Activated naive CD8-positive, alpha-beta T cell treated with anti-CD3 and anti-CD28 coated beads for 36 hours (primary cell): ENCODE measurements around the gene EPHB3. TPM values are rescaled to one million over a fixed set of nuclear protein-coding genes. Genes with fewer than 3 reads are reported as not detected.

Source experiments
- DNase-seq: peaks from one replicate; pipeline ENCODE4 v3.0.0; 2021
- H3K27ac Mint-ChIP-seq: one replicate; pipeline ENCODE4 v1.8.0; 2022; ENCODE audit warnings: mild to moderate bottlenecking, moderate library complexity, mixed read lengths
- H3K27me3 Mint-ChIP-seq: one replicate; pipeline ENCODE4 v1.8.0; 2022; ENCODE audit warnings: mild to moderate bottlenecking, mixed read lengths
- H3K36me3 Mint-ChIP-seq: one replicate; pipeline ENCODE4 v1.8.0; 2021; ENCODE audit warnings: mild to moderate bottlenecking, mixed read lengths
- H3K4me1 Mint-ChIP-seq: one replicate; pipeline ENCODE4 v1.8.0; 2021; ENCODE audit warnings: mixed read lengths
- H3K4me3 Mint-ChIP-seq: one replicate; pipeline ENCODE4 v1.8.0; 2022; ENCODE audit warnings: mild to moderate bottlenecking, moderate library complexity, mixed read lengths
- H3K9me3 Mint-ChIP-seq: one replicate; pipeline ENCODE4 v1.8.0; 2022; ENCODE audit warnings: mixed read lengths
- total RNA-seq, 2 experiments: library from RNA; stranded (reverse); gene quantifications; one replicate each; pipeline ENCODE4 v1.2.3, GENCODE V29; 2021

EPHB3 gene
- total RNA-seq, 2 experiments from 2014 or later: 0.04 to 0.16 TPM

DNA sequence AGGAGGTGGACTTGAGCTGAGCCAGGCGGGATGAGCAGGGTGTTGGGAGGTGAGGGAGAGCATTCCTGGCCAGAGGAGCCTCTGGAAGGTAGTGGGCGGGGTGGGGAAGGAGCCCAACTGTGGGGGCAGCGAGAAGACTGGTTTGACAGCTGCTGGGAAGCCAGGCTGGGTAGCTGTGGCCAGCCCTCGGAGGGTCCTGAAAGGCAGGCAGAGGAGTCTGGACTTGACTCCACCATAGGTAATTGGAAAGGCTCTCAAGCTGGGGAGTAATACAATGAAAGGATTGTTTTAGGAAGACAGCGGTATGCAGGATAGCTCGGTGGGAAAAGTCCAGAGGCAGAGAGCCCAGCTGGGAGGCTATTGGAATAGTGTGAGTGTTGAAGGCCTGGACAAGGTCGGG lies 17.2 kb downstream of the EPHB3 start:
- no peaks in the 10 kb centered on the region for H3K4me1 Mint-ChIP-seq
- peaks cover 24% of the 10 kb centered on the region for H3K27me3 Mint-ChIP-seq
- H3K9me3 Mint-ChIP-seq: no peaks in the 10 kb centered on the region
- H3K27ac Mint-ChIP-seq: no peak overlapping the region
- H3K4me3 Mint-ChIP-seq: no peak overlapping the region
- no peak for DNase-seq
- no peaks in the 10 kb centered on the region for H3K36me3 Mint-ChIP-seq

- Mint-ChIP-seq H3K4me1 (no peaks in the 10 kb centered on the region), H3K4me3 (no peak overlapping the region), H3K9me3 (no peaks in the 10 kb centered on the region), H3K27me3 (peaks cover 29% of the 10 kb centered on the region), H3K36me3 (no peaks in the 10 kb centered on the region), H3K27ac (no peak overlapping the region)
- no peak for DNase-seq
Observed at GRCh38 chr3:184579513-184579912, 17.9 kb downstream of the EPHB3 start.

DNA sequence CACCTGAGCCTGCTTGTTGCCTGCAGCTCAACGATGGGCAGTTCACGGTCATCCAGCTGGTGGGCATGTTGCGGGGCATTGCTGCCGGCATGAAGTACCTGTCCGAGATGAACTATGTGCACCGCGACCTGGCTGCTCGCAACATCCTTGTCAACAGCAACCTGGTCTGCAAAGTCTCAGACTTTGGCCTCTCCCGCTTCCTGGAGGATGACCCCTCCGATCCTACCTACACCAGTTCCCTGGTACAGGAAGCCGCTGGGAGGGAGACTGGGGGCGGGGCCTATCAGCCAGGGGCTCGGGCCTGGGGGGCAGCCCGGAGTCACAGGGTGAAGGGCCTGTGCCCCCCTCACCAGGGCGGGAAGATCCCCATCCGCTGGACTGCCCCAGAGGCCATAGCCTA lies 18.8 kb downstream of the EPHB3 start:
- no peak for DNase-seq
- H3K27me3 Mint-ChIP-seq: peaks cover 32% of the 10 kb centered on the region
- no peak overlapping the region for H3K4me3 Mint-ChIP-seq
- H3K9me3 Mint-ChIP-seq: no peaks in the 10 kb centered on the region
- no peaks in the 10 kb centered on the region for H3K4me1 Mint-ChIP-seq
- H3K27ac Mint-ChIP-seq: no peak overlapping the region
- no peaks in the 10 kb centered on the region for H3K36me3 Mint-ChIP-seq

DNA sequence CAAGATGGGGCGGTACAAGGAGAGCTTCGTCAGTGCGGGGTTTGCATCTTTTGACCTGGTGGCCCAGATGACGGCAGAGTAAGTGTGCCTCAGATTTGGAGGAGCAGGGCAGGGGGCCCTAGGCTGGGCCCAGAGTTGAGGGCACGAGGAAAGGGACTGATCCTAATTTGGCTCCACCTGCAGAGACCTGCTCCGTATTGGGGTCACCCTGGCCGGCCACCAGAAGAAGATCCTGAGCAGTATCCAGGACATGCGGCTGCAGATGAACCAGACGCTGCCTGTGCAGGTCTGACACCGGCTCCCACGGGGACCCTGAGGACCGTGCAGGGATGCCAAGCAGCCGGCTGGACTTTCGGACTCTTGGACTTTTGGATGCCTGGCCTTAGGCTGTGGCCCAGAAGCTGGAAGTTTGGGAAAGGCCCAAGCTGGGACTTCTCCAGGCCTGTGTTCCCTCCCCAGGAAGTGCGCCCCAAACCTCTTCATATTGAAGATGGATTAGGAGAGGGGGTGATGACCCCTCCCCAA lies 19.8 kb downstream of the EPHB3 start:
- no peak overlapping the region for H3K4me3 Mint-ChIP-seq
- H3K27ac Mint-ChIP-seq: no peak overlapping the region
- peaks cover 32% of the 10 kb centered on the region for H3K27me3 Mint-ChIP-seq
- H3K9me3 Mint-ChIP-seq: no peaks in the 10 kb centered on the region
- H3K36me3 Mint-ChIP-seq: no peaks in the 10 kb centered on the region
- no peaks in the 10 kb centered on the region for H3K4me1 Mint-ChIP-seq
- no peak for DNase-seq

DNA sequence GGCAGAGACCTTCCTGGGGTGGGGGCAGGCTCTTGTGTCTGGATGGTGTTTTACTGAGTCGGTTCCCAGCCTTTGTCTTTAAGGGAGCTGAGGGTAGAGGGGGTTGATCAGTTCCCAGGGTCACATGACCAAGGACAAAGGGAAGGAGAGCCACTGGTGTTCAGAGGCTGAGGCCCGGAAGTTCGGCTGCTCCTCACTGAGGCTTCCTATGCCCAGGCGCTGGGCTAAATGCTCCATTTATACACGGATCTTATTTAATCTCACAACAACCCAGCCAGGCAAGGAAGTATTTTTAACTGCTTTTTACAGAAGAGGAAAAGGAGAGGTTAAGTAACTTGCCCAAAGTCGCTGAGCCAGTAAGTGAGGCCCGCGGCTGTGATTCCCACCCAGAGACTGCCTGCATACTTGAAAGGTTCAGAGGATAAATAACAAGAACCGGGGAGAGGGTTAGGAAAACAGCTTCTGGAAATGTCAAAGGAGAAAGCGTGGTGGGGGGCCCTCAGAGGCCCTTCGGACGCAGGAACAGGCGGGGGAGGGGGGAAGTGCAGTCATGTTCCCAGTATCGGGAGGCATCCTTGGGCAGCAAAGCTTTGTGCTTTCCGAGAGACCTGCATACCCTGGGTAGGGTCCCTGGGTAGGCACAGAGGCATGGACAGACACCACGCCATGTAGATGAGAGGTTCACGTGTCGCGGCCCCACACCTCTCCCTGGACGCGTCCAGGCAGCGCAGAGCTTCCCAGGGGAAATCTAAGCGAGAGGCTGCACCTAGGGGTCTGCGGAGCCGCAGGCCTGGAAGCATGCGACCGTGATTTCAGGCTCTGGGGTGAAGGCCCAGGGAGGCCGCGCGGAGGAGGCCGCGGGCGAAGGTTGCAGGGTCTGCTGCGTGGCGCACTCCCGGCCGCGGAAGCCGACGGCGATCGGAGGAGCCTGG lies 21.3 kb downstream of the EPHB3 start:
- Mint-ChIP-seq H3K27me3 (peaks cover 32% of the 10 kb centered on the region), H3K27ac (no peak overlapping the region), H3K4me3 (peak overlapping the region; percentile 57), H3K4me1 (no peaks in the 10 kb centered on the region), H3K36me3 (no peaks in the 10 kb centered on the region), H3K9me3 (no peaks in the 10 kb centered on the region)
- DNase-seq: no peak

DNA sequence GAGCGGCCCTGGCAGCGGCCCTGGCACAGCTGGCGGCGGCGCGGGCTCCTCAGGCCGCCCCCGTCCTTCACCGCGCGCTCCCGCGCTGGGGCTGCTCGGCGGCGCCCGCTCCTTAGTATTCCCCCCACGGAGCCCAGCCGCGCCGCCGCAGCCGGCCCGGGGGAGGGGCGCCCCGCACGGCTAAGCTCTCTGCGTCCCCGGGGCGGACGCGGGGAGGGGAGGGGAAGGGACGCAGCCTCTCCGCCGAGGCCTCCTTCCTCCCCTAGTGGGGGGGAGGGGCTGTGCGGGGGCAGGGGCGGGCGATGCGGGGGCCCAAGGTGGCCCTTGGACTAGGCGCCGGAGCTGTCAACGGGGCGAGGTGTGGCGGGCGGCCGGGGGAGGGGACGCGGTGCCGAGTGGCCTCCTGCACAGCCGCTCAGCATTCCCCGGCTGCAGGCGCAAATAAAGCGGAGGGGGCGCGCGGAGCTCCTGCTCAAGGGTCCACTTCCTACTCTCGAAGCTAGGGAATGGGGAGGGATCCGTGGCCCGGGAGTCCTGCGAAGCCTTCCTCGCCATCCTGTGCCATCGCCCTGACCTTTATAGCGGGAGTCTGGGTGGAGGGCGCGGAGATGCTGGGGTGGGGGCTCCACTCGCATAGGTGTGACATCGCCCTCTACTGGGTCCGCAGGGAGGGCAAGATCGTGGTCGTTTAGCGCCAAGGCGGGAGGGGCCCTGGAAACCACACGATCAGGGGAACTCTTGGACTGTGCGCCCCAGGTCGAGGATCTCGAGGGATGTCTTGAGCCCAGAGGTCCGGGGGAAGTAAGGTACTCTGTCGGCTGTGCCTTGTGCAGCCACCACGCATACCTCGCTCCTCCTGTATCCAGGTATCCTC lies 22.2 kb downstream of the EPHB3 start:
- Mint-ChIP-seq H3K9me3 (no peaks in the 10 kb centered on the region), H3K27me3 (peaks cover 32% of the 10 kb centered on the region), H3K4me3 (no peak overlapping the region), H3K27ac (no peak overlapping the region), H3K36me3 (no peaks in the 10 kb centered on the region), H3K4me1 (no peaks in the 10 kb centered on the region)
- DNase-seq: no peak

DNA sequence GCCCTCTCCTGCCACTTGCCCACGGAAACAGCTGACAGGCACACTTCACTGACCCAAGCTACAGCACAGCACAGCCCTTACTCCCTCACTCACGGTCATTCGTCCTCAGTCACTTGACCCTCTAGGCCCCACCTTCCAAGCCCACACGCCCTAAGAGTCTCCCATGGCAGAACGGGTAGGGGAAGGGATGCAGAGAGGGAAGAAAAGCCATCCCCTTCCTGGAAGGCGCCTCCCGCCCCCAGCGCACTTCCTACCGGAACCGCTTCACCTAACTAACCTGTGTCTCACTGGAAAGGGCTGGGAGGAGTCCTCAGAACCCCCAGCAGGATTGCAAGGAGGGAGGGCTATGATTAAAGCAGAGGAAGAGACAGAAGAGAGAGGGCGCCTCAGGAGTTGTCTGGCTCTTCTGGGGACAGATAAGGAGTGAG lies 22.9 kb downstream of the EPHB3 start:
- Mint-ChIP-seq H3K4me1 (no peaks in the 10 kb centered on the region), H3K36me3 (no peaks in the 10 kb centered on the region), H3K27me3 (peaks cover 29% of the 10 kb centered on the region), H3K27ac (no peak overlapping the region), H3K9me3 (no peaks in the 10 kb centered on the region), H3K4me3 (no peak overlapping the region)
- no peak for DNase-seq

DNA sequence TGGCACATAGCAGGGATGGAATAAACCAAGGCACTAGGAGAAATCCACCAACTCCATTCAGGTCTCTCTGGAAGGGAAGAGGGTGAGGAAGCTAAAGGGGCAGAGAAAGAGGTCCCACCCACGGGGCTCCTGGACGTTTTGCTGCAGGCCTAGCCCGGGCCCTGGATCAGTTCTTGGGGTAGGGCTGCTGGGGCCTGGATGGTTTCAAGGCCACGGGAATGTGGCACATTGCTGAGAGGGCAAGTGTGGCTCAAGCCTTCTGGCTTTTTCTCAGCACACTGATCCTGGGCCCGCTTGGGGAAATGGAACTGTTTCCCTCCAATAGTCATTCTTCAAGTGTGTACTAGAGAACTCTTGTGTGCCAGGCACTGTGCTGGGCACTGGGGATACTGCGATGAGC lies 24.0 kb downstream of the EPHB3 start:
- no peaks in the 10 kb centered on the region for H3K4me1 Mint-ChIP-seq
- no peaks in the 10 kb centered on the region for H3K9me3 Mint-ChIP-seq
- H3K27me3 Mint-ChIP-seq: peaks cover 24% of the 10 kb centered on the region
- no peak for DNase-seq
- no peak overlapping the region for H3K27ac Mint-ChIP-seq
- H3K4me3 Mint-ChIP-seq: no peak overlapping the region
- no peaks in the 10 kb centered on the region for H3K36me3 Mint-ChIP-seq

GRCh38 chr3:184586851-184587250 lies 25.3 kb downstream of the EPHB3 start:
- Mint-ChIP-seq H3K4me3 (no peak overlapping the region), H3K4me1 (no peaks in the 10 kb centered on the region), H3K27me3 (peaks cover 21% of the 10 kb centered on the region), H3K27ac (no peak overlapping the region), H3K9me3 (no peaks in the 10 kb centered on the region), H3K36me3 (no peaks in the 10 kb centered on the region)
- DNase-seq: no peak

DNA sequence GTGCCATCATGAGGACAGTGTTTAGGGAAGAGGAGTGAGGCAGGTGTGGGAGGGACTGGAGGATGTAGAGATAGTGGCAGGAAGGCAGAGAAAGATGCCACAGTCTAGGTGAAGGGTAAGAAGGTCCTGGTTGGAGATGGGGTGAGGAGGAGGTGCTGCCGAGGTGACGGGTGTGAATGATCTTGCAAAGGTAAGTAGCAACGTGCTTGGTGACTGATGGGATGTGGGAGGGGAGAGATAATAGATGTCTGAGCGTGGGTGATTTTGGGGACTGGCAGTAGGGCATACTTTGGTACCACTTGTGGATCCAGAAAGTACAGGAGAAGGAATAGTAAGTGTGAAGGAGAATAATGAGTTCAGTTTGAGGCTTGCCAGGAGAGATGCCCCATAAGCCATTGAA lies 27.2 kb downstream of the EPHB3 start:
- Mint-ChIP-seq H3K9me3 (no peaks in the 10 kb centered on the region), H3K4me3 (no peak overlapping the region), H3K4me1 (no peaks in the 10 kb centered on the region), H3K27me3 (peaks cover 8% of the 10 kb centered on the region), H3K36me3 (no peaks in the 10 kb centered on the region), H3K27ac (no peak overlapping the region)
- DNase-seq: no peak

GRCh38 chr3:184590795-184591194 lies 29.2 kb downstream of the EPHB3 start:
- no peak for DNase-seq
- Mint-ChIP-seq H3K27me3 (no peaks in the 10 kb centered on the region), H3K4me1 (no peaks in the 10 kb centered on the region), H3K9me3 (no peaks in the 10 kb centered on the region), H3K27ac (no peak overlapping the region), H3K4me3 (no peak overlapping the region), H3K36me3 (no peaks in the 10 kb centered on the region)

DNA sequence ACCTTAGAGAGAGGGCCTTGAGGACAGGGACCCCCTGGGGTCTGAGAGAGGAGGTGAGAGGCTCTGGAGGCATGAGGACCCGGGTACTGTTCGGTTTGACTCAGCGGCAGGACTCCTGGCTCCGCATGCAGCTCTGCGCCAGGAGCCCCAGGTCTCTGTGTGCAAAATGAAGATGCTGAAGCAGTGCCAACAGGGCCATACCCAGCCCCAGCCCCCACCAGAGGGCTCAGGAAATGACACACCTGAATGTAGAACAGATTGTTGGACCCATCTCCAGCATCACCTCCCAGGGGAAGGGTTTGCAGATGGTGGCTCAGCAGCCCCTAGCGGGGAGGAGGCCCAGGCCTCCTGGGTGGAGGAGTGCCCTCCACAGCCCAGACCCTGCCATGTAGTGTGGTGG lies 30.2 kb downstream of the EPHB3 start:
- Mint-ChIP-seq H3K4me1 (no peaks in the 10 kb centered on the region), H3K4me3 (no peak overlapping the region)

DNA sequence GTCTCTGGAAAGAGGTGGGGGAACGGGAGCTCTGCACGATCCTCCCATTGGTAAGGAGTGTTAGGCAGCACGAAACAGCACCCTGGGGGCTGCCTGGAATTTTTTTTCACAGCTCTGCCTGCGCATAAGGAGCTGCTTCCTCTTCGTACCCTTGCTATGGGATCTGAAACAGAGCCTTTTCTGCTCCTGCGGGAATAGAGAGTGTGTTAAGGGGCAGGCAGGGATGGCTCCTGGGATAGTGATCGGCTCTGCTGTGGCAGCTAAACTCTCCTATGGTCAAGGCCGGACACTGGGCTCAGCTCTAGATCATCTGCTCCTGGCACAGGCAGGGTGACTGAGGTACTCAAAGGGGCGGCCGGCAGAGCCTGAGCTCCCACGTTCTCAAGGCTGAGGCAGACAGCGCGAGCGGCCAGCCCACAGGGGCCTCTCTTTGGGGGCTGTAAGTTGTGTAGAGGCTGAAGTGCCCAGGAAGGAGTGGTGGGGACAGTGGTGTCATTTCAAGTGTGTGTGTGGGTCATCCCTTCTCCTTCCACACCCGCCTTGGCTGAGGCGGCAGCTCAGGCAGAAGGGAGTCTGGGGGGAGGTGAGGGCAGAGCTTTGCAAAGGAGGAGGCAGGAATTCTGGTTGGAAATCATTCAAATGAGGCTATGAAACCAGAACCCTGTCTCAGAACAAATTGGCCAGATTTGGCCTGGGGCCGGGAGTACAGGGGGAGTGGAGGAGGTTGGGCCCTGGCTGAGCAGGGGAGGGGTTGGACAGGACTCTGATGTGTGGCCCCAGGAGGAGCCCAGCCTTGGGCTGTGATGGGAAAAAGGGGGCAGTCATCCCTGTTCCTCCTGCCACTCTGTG lies 31.0 kb downstream of the EPHB3 start:
- no peak overlapping the region for H3K27ac Mint-ChIP-seq
- no peaks in the 10 kb centered on the region for H3K9me3 Mint-ChIP-seq
- no peaks in the 10 kb centered on the region for H3K27me3 Mint-ChIP-seq
- no peaks in the 10 kb centered on the region for H3K36me3 Mint-ChIP-seq
- DNase-seq: no peak
- no peaks in the 10 kb centered on the region for H3K4me1 Mint-ChIP-seq
- no peak overlapping the region for H3K4me3 Mint-ChIP-seq

More for the DNA sequence above, 30.2 kb downstream of the EPHB3 start:
- Mint-ChIP-seq H3K27ac (no peak overlapping the region), H3K27me3 (no peaks in the 10 kb centered on the region), H3K9me3 (no peaks in the 10 kb centered on the region), H3K36me3 (no peaks in the 10 kb centered on the region)
- DNase-seq: no peak

- H3K4me1 Mint-ChIP-seq: no peaks in the 10 kb centered on the region
- DNase-seq: no peak
- no peak overlapping the region for H3K4me3 Mint-ChIP-seq
- no peaks in the 10 kb centered on the region for H3K9me3 Mint-ChIP-seq
- no peak overlapping the region for H3K27ac Mint-ChIP-seq
- H3K27me3 Mint-ChIP-seq: no peaks in the 10 kb centered on the region
- H3K36me3 Mint-ChIP-seq: no peaks in the 10 kb centered on the region
Observed at GRCh38 chr3:184593220-184593927, 31.8 kb downstream of the EPHB3 start.
